DMS53 (cell line): ENCODE measurements around the gene LINC00237.

Experiments
- DNase-seq: peaks from one replicate; lab custom pipeline; 2025; lab: John Stamatoyannopoulos, UW

LINC00237 gene

DNA sequence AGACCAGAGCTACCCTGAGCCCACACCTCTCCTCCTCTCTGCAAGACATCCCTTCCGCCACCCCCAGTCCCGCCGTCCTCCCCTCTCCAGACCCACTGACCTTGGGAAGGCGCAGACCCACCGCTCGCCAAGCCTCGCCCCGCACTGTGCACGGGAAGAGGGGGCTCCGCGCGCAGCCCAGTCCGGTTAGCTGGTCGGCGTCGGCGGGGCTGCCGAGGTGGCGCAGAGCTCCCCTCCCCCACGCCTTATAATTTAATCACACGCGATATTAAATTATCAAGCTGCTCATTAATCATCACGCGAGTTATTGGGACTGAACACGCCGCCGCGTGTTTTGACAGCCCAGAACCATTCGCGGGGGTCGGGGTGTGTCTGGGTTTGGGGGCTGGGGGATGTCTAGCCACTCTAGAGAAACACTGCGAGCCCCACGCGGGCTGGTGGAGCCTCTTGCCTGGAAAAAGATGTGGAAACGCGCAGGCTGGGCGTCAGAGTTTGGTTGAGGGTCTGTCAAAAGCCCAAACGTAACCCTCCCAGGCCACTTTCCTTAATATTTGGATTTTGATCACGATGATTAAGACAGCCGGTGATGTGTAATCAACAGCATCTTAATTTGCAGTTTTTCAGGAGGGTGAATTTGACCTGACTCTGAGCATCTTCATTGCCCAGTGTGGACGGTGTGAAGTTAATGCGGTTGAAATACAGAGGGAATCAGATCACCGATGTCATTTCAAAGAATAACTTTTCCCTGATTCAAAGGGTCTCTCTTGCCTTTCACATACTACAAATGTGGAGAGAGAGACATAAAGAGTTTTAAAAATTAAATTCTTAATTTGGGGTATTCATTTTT is at the start of gene LINC00237:
TSS of gene LINC00237 (minus strand) at position 188 of the 847 bp plus-strand sequence.
- DNase-seq: no peak

DNA sequence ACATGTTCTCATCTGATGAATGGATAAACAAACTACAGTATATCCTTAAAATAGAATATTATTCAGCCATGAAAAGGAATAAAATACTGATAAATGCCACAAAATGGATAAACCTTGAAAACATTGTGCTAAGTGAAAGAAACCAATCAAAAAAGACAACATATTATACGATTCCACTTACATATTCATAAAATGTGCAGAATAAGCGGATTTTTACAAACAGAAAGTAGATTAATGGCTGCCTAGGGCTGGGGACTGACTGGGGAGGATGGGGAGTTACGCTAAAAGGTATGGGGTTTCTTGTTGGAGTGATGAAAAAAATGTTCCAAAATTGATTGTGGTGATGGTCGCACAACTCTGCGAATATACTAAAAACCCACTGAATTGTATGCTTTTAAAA is 49.1 kb upstream of the LINC00237 start:
- no peak for DNase-seq

DNA sequence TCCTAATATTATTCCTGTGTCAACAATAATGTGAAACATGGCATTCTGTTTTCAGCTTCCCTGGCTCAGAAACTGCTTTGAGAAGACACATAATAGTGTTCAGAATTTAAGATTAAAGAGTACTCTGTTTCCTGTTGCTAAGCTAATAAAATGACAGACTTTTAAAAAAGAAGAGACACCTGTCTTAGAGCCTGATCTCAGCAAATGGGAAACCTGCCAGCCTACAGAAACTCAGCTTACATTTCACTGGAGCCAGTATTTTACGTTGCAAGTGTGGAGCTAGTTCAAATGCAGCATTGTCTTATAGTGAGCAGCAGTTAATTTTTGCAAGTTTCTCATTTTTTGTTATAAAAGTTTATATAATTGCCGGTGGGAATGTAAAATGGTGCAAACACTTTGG is 48.5 kb upstream of the LINC00237 start:
- no peak for DNase-seq

DNA sequence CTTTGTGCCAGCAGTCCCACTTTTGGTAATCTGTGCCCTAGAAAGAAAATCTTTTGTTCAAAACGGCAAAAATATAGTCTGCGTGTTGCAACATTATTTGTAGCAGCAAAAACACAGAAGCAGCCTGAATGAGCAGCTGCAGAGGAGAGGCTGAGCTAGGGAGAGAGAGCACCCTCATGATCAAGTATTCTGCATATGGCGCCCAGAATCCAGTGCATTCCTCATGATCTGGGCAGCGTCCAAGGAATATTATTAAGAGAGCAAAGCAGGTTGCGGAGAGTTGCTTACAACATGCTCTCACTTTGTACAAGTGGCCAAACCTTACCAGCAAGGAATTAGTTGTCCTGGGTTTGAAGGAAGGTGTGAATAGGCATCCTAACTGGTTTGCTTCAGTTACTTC is 45.6 kb upstream of the LINC00237 start:
- no peak for DNase-seq

DNA sequence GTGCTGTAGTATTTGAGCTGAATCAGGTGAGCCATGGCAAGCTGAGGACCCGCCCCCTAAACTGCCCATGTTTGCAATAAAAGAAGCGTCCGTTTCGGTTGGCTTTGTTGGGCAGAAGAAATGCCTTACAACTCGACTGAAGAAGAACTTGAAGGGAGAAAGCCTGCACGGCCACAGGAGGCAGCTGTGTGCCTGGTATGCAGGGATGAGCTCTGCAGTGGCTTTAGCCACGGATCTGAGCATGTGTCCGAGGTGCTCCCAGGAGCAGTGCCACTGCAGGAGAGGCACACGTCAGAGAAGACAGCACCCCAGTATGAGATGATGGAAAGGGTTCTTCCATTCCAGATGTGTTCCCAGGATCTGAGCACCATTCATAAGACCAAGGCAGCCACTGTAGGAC is 43.2 kb upstream of the LINC00237 start:
- no peak for DNase-seq

DNA sequence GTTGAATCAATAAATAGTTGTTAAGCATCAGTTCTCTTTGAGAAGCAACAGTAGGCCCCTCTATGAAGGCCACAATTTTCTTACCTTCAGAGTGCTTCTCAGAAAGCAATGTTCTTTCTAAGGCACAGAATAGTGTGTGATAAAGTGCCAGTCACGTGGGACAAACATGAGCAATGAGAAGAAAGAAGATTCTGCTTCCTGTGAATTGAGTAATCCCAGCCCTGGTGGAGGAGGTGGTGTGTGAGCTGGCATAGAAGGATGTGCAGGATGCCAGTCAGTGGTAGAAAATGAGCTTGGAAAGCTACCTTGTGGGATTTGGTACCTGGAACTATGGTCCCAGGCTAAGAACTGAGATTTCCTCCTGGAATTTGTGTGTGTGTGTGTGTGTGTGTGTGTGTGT is 41.4 kb upstream of the LINC00237 start:
- no peak for DNase-seq

DNA sequence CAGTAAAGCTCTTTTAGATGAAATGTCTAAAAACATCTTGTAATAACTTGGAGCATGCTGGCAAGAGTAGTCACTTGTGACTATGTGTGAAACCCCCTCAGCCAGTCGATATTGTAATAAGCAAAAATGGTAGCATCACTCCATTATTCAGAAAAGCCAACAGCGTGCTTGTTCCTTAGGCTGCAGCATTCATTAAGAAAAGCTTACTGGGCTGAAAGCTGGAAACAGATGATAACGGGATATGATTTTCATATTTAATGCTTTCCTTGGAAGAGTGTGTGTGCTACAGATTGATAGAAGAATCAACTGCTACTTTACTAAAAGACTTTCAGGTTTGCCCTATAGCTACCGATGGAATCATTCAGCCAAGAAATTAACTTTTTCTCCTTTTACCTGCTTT is 40.1 kb upstream of the LINC00237 start:
- DNase-seq: no peak

DNA sequence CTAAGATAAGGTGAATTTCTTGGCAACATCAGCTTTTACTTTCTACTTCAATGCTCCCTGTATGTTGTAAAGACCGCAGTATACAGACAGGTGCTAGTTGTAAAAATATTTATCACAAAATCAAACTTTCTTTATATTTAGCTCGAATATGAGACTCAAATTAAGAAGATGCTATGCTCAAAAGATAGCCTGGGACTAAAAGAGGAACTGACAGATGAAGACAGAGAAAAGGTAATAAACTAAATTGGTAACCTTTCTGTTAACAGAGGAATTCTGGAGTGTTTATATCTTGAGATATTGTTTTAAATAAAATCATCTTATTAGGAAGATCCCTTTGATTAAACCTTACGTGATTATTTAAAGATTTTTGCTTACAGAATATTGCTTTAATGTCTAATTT is 39.3 kb upstream of the LINC00237 start:
- DNase-seq: no peak

DNA sequence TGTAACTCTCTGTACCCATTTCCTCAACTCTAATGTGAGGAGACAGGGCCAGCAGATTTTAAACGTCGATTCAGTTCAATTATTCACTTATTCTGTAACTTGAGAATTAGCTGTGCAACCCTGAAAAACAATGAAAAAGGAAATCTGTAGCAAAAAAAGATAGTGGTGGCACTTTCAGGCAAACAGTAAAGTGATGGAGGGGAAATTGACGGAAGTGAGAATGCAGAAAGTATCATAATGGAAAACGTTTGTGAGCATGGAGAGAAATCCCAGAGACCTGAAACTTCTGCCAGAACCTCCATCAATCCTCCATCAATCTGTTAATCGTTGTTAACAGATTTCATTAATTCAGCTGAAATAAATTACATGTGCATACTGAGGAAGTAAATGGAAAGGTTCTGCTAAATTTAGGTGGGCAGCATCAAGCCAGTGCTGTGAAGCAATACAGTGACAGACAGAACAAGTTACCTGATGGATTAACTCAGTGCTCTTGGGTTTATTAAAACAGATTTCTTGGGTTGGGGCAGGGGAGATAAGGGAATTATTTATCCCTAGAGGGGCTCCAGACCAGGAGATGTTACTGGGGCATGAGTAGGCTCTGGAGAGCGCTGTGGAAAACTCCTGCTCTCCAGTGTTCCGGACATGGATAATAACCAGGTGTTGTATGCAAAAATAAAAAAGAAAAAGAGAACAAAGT is 37.2 kb upstream of the LINC00237 start:
- no peak for DNase-seq

DNA sequence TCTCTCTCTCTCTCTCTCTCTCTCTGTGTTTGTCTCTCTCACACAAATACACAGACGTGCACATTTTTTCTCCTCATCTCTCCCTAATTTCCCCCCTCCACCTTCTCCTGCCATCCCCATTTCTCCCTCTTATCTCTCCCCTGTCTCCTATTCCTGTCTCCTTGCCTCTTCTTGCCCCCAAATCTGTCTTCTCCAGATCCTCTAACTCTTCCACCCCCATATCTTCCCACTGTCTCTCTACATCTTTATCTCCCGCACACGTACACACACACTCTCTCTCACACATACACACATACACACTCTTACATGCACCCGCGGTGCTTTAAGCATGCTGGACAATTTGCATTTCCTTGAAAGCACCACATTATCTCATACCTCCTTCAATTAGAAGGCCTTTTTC is 35.7 kb upstream of the LINC00237 start:
- no peak for DNase-seq

DNA sequence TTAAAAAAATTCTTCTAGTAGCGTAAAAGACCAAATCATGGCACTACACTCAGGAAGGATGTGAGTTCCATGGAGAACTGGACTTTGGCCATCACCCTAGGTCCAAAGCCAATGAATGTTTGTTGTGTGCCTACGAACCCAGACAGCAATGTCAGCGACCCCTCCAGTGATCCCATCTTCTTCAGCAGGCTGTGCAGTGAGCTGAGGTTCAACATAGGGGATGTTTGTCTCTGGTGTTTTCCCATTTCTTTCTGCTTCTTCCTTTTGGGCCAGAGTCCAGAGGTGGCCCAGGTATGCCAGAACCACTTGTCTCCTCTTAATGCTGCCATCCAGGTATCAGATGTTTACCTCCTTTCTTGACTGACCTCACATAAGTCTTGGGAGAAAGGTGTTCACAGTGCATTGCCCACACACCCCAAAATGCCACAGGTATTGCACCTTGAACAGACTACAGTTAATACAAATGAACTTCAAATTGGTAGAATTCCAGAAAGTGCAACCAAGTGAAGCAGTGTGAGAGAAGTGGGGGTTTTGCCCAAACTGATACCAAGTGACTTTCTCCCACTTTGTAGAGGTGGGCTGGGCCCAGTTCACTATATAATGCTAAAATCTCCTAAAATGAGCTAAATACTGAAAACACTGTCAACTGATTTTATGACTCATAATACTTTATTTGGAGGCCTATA is 33.9 kb upstream of the LINC00237 start:
- DNase-seq: no peak

DNA sequence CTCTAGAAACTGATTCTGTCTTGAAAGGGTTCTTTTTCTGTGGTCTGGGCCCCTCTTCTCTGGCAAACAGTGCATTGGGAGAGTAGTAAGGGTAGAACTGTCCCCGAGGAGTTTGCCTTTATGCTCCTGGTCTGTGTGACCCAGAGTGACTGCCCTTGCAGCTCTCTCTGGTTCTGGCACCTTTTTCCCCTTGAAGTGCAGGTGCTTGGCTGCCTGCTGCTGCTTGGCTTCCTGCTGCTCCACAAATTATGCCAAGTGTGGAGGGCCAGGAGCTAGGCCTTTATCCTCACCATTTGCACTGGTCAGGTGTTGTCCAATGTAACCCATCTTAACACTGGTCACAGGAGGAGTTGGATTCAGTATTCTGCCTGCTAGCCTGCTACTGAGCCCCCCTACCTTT is 30.9 kb upstream of the LINC00237 start:
- no peak for DNase-seq

DNA sequence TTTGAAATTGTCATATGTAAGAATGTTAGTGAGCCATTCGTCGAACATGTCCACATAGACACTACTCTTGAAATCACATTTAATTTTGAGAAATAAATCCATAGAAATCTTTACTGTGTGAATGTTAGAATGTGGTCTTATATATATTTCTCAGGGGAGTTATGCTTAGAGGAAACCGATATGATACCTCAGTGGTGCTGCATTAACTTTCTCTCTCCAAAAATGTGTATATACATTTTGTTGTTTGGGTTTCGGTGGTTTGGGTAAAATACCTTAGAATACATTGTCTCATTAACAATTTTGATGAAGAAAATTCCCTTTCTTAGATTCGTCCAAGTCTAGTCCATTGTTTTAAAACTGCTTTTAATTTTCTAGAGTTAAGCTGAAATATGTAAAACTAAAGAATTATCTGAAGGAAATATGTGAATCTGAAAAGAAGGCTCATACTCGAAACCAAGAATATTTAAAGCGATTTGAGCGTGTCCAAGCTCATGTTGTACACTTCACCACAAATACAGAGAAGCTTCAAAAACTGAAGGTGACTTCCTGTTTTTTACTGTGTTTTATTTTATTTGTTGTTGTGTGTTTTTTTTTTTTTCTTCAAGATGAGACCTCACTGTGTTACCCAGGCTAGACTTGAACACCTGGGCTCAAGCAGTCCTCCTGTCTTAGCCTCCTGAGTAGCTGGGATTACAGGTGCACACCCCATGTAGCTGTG is 30.0 kb upstream of the LINC00237 start:
- DNase-seq: no peak

DNA sequence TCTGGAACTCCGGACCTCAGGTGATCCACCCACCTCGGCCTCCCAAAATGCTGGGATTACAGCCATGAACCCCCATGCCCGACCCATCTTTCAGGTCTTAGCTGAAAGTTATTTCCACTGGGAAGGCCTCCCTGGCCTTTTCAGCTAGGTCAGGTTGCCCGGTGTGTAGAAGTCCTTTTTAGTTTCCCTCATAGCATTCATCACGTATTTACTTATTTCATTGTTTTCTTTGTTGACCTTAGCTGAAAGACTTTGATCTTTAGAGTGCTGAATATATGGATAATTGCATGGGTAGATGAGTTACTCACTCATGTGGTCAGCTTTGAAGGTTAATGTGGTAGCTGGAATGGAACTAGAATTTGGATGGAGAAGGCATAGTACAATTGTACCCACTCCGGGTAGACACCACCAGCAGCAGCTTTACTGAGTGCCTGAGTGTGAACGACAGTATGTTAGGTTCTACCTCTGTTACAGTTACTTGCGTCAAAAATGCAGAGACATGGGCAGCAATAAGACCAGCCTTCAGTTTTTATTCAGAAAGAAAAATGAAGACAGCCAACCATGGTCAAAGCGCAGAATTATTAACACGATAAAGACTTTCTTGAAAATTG is 28.8 kb upstream of the LINC00237 start:
- peak; percentile 61 for DNase-seq

DNA sequence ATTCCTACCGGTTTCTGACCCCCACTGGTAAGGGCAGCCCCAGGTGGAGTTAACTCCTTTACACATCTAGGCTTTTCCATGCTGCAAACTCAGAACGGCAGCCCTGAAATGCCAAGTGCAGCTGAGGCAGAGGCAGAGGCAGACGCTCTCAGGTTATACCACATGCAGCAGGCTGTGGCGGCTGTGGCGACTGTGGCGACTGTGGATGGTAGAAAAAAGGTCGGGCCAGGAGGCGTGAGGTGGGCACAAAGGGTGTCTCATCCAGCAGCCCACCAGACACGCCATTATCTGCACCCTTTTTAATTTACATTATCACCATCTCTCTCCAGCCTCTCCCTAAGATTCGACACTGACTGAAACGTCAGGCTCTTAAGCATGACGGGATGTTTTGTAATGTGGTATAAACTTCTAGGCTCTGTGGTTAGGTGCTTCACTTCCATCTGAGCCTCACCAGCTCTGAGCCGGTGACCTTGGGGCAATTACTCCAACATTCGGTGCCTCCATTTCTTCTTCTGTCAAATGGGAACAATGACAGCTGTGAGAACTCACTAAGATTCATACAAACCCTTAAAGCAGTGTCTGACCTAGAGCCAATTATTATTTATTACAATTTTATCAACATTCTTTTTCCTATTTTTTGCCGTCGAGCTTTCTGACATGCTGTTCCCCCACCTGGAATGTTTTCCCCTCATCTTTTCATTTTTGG is 27.9 kb upstream of the LINC00237 start:
- DNase-seq: no peak

DNA sequence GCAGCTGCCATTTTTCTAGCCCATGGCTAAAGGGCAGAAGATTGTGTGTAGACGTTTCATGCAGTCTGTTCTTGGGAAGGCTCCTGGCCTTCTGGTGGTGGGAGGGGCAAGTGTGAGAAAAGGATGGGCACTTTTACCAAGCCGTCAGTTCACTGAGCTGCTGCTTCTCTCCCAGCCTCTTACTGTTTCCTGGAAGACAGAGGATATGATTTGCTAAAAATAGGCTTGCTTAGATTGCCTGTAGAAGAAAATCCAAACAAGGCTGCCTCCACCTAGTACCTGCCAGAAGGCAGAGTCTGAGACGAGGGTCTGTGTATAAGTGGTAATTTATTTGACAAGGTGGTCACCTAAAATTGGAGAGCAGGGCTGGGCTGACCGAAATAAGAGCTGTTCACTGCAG is 27.2 kb upstream of the LINC00237 start:
- DNase-seq: no peak

DNA sequence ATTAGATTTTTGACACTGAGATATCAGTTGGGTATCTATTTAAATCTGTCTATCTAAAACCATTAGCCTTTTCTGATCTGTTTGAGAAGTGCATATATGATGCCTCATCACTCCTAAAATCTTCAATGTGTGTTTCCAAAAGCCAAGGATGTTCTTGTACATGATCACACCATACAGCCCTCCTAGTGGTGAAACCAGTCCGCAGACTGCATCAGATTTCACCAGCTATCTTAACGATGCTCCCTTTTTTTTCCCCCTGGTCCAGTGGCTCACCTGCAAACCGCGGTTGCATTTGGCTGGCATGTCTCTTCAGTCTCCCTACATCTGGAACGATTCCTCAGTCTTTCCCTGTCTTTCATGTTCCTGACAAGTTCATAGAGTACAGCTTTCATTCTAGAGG is 23.7 kb upstream of the LINC00237 start:
- DNase-seq: no peak

DNA sequence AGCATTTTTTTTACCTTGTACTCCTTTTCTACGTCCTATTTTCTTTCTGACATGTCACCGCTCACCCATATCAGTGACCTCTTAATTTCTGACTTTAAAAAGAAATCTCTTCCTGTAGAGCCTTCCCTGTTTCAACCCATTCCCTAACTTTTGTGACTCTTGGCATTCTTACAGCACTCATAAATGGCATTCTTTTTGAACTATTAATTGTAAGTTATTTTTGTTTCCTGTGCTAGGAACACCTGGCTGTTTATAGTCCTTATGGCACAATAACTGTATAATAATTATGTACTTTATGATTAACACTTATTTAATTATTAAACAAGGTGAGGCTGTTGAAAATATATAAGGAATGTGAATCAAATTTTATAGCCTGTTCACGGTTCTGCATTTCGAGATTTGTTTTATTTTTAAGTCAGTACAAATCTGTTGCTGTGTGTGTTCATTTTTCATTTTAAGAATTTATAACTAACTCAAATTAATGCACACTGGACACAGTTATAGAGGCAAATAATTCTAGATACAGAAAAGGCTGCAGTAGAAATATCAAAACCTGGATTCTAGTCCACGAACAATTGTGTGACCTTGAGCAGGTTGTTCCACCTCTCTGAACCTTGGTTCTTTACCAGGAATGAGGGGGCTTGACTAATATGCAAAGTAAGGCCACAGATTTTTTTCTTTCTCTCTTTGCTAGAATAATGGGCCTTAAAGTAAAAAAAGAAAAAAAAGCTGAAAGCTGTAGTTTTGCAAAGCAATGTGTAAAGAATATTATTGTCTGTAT is 21.2 kb upstream of the LINC00237 start:
- no peak for DNase-seq

DNA sequence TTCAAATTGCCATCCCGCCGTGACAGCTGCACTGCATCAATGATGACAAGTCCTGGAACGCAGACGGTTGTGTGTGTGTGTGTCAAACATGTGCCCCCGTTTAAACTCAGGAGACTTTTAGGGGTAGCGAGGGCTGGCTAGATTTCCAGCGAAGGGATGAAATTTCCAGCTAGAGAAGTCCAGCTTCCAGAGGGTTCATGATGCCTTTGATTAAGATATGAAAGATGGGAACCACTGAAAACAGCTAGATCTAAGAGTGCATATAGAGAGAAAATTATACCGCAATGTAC is 20.4 kb upstream of the LINC00237 start:
- DNase-seq: no peak

DNA sequence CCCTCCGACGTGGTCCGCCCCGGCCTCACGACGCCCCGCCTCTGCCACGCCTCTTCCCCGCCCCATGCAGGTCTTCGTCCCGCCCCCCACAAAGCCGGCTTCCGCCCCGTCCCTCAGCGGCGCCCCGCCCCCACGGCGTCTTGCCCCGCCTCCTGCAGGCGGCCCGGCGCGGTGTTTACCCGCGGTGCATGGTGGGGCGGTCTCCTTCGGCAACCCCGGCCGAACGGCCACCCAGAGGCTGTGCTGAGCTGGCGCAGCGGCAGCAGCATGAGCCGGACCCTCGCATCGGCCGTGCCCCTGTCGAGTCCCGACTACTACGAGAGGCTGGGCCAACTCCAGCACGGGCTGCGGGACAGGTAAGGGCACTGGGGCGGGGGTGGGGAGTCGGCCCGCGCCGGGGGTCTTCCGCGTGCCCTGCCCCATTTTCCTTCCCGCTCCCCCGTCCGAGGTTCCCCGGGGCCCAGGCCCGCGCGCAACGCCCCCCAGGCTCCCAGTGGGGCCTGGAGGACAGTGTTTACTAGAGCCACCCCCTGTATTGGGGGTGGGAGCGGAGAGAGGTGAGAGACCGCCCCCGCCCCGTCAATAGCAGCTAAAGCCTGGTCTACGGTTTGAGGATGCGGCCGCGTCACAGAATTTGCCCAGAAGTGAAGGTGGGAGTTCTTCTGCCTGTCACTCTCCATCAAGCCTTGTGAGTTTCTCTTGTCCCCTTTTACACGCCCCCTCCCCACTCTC is 19.9 kb upstream of the LINC00237 start, which contains the start of gene KIZ:
TSS of gene KIZ (plus strand) at position 234 of the 732 bp plus-strand sequence. CDS start at position 268, 34 bp downstream.
- DNase-seq: peak; percentile 97
